Suppressor macrophage (primary cell): ENCODE data around the gene RHEB.

Source experiments
- DNase-seq, 4 experiments: peaks; one replicate each; pipeline ENCODE4 v3.0.0-alpha.2; 2020 to 2022

Gene RHEB

GRCh38 chr7:151524845-151525244 lies 5.2 kb upstream of the RHEB start:
- DNase-seq, result peak in 1 of 4 experiments; percentile 23

GRCh38 chr7:151524331-151524730 lies 4.6 kb upstream of the RHEB start:
- no peak for DNase-seq

GRCh38 chr7:151520419-151521261 lies 945 bp upstream of the RHEB start:
- DNase-seq, result peak; percentile 50 to 75 (median 55)

GRCh38 chr7:151518947-151519764 lies 539 bp downstream of the RHEB start:
- peak; percentile 74 to 91 (median 84) for DNase-seq

- peak; percentile 38 to 60 (median 56) for DNase-seq
Observed at GRCh38 chr7:151518105-151518946, 1.4 kb downstream of the RHEB start.

GRCh38 chr7:151517601-151518104 lies 2.0 kb downstream of the RHEB start:
- DNase-seq, result peak in 1 of 4 experiments; percentile 21

GRCh38 chr7:151515276-151515565 lies 4.5 kb downstream of the RHEB start:
- no peak for DNase-seq

- DNase-seq, result peak; percentile 8 to 79 (median 62)
Observed at GRCh38 chr7:151514461-151515275, 5.0 kb downstream of the RHEB start.

- no peak for DNase-seq
Observed at GRCh38 chr7:151513133-151513532, 6.6 kb downstream of the RHEB start.

GRCh38 chr7:151512353-151512752 lies 7.3 kb downstream of the RHEB start:
- DNase-seq, result no peak

GRCh38 chr7:151511946-151512345 lies 7.7 kb downstream of the RHEB start:
- peak in 3 of 4 experiments; percentile 9 to 75 (median 72) for DNase-seq

- no peak for DNase-seq
Observed at GRCh38 chr7:151511270-151511669, 8.4 kb downstream of the RHEB start.

GRCh38 chr7:151509670-151510333 lies 9.9 kb downstream of the RHEB start:
- DNase-seq, result no peak

- no peak for DNase-seq
Observed at GRCh38 chr7:151508991-151509390, 10.7 kb downstream of the RHEB start.

GRCh38 chr7:151507806-151508205 lies 11.9 kb downstream of the RHEB start:
- DNase-seq, result no peak

- DNase-seq, result peak in 1 of 4 experiments; percentile 37
Observed at GRCh38 chr7:151506901-151507382, 12.8 kb downstream of the RHEB start.

GRCh38 chr7:151505836-151506468 lies 13.7 kb downstream of the RHEB start:
- no peak for DNase-seq

- DNase-seq, result no peak
Observed at GRCh38 chr7:151505433-151505832, 14.3 kb downstream of the RHEB start.

GRCh38 chr7:151504715-151505326 lies 14.9 kb downstream of the RHEB start:
- DNase-seq, result no peak
